ENCODE data around the gene JHY. TPM values are rescaled to one million over a fixed set of nuclear protein-coding genes. Genes with fewer than 3 reads are reported as not detected.

JHY gene
- total RNA-seq, 1 donor from 2014 or later = 7.4 TPM

GRCh38 chr11:122922893-122923292 is 40.3 kb downstream of the JHY start:
- no peak for TF ChIP-seq CTCF (IDR thresholded peaks at IDR 0.05; ENCODE audit: unreplicated experiment)
- Mint-ChIP-seq H3K4me1 (peaks cover 7% of the 10 kb centered on the region), H3K36me3 (no peaks in the 10 kb centered on the region), H3K4me3 (no peak overlapping the region), H3K27me3 (ENCODE audit: low read depth) (no peaks in the 10 kb centered on the region), H3K9me3 (no peaks in the 10 kb centered on the region), H3K27ac (no peak overlapping the region)
- DNase-seq (ENCODE audit: low spot score in 2 of 2, unreplicated experiment in 2 of 2) = no peak

GRCh38 chr11:122923302-122923701 is 40.7 kb downstream of the JHY start:
- no peaks in the 10 kb centered on the region for H3K27me3 Mint-ChIP-seq (ENCODE audit: low read depth)
- TF ChIP-seq CTCF (IDR thresholded peaks at IDR 0.05; ENCODE audit: unreplicated experiment) = no peak

GRCh38 chr11:122931510-122931909 is 49.0 kb downstream of the JHY start:
- TF ChIP-seq CTCF (IDR thresholded peaks at IDR 0.05; ENCODE audit: unreplicated experiment) = no peak
- no peak for DNase-seq (ENCODE audit: low spot score in 2 of 2, unreplicated experiment in 2 of 2)
- Mint-ChIP-seq H3K27me3 (ENCODE audit: low read depth) (peaks cover 5% of the 10 kb centered on the region), H3K9me3 (peaks cover 4% of the 10 kb centered on the region), H3K36me3 (peaks cover 5% of the 10 kb centered on the region), H3K4me1 (no peaks in the 10 kb centered on the region), H3K27ac (no peak overlapping the region), H3K4me3 (no peak overlapping the region)

More at GRCh38 chr11:122923302-122923701, 40.7 kb downstream of the JHY start:
- H3K9me3 Mint-ChIP-seq = no peaks in the 10 kb centered on the region
- DNase-seq (ENCODE audit: low spot score in 2 of 2, unreplicated experiment in 2 of 2) = no peak
- no peak overlapping the region for H3K4me3 Mint-ChIP-seq
- peaks cover 7% of the 10 kb centered on the region for H3K4me1 Mint-ChIP-seq
- no peak overlapping the region for H3K27ac Mint-ChIP-seq
- no peaks in the 10 kb centered on the region for H3K36me3 Mint-ChIP-seq

GRCh38 chr11:122933416-122933815 is 50.9 kb downstream of the JHY start:
- Mint-ChIP-seq H3K27me3 (ENCODE audit: low read depth) (peaks cover 5% of the 10 kb centered on the region), H3K27ac (no peak overlapping the region), H3K36me3 (peaks cover 5% of the 10 kb centered on the region), H3K4me3 (no peak overlapping the region), H3K9me3 (peaks cover 4% of the 10 kb centered on the region), H3K4me1 (no peaks in the 10 kb centered on the region)
- DNase-seq (ENCODE audit: low spot score in 2 of 2, unreplicated experiment in 2 of 2) = no peak
- no peak for TF ChIP-seq CTCF (IDR thresholded peaks at IDR 0.05; ENCODE audit: unreplicated experiment)

GRCh38 chr11:122937983-122938382 is 55.4 kb downstream of the JHY start:
- H3K27me3 Mint-ChIP-seq (ENCODE audit: low read depth) = peaks cover 3% of the 10 kb centered on the region
- no peak overlapping the region for H3K27ac Mint-ChIP-seq
- peaks cover 5% of the 10 kb centered on the region for H3K36me3 Mint-ChIP-seq
- DNase-seq (ENCODE audit: low spot score in 2 of 2, unreplicated experiment in 2 of 2) = no peak
- no peak overlapping the region for H3K4me3 Mint-ChIP-seq
- H3K9me3 Mint-ChIP-seq = peaks cover 7% of the 10 kb centered on the region
- no peak for TF ChIP-seq CTCF (IDR thresholded peaks at IDR 0.05; ENCODE audit: unreplicated experiment)
- H3K4me1 Mint-ChIP-seq = no peaks in the 10 kb centered on the region

DNA sequence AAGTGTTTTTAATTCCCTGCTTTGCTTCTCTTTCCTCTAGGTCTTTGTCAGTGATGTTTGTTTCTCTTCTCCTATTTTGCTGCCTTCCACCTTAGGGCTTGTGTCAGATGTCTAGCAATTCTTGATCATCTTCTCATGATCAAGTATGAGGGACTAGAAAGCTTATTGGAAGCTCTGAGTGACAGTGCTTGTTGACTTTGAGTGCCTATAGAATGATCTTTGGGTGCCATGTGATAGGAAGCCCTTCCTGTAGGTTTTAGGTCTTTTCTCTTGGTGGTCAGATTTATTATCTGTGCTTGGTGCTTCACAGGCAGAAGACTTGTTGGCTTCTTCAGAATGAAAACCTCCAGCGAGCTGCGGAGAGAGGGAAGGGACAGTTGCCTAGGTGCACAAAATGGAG is 56.0 kb downstream of the JHY start:
- Mint-ChIP-seq H3K9me3 (peaks cover 11% of the 10 kb centered on the region), H3K36me3 (peaks cover 9% of the 10 kb centered on the region), H3K27me3 (ENCODE audit: low read depth) (peaks cover 3% of the 10 kb centered on the region)

More for the DNA sequence above, 56.0 kb downstream of the JHY start:
- DNase-seq (ENCODE audit: low spot score in 2 of 2, unreplicated experiment in 2 of 2) = no peak
- TF ChIP-seq CTCF (IDR thresholded peaks at IDR 0.05; ENCODE audit: unreplicated experiment) = no peak
- H3K4me1 Mint-ChIP-seq = no peaks in the 10 kb centered on the region
- no peak overlapping the region for H3K4me3 Mint-ChIP-seq
- H3K27ac Mint-ChIP-seq = no peak overlapping the region

All from mesothelial cell of epicardium (in vitro differentiated cells).